ENCODE measurements around the gene DNHD1.

Gene DNHD1

DNA sequence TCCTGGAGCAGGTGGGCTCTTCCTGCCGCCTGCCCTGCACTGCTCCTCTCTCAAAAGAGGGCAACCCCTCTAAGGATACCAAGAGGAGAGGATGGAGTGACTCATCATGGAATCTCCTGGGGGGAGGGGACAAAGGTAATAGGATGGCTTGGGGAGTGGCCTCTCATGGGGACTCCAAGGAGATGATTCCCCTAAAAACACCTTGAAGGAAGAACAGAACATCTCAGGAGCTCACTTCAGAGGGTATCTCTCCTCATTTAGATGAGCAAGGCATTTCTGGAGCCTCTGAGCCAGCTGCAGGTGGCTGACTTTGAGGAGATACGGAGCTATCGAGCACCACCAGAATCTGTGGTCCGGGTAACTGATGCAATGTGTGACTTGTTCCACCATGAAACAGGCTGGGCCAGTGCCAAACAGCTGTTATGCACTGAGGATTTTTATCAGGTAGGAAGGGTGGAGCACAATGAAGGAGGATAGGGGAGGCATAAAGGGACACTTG, 66.1 kb downstream of the DNHD1 start:
- DNase-seq (ENCODE audit: low read depth in 2 of 2) = no peak

DNA sequence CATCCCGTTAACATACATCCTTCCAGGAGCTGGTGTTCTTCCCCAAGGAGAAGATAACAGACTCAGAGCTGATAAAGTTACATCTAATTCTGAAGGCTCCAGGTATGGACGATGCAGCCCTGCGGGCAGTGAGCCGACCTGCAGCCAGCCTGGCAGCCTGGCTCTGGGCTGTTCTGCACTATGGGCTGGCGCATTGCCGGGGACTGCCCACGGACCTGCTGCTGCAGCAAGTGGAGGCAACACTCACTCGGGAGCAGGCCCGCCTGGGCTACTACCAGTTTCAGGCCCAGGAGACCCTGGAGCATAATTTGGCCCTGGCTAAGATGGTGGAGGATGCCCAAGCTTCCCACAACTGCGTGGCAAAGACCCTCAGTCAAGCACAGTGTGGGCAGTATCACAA, 66.6 kb downstream of the DNHD1 start:
- no peak for DNase-seq (ENCODE audit: low read depth in 2 of 2)

DNA sequence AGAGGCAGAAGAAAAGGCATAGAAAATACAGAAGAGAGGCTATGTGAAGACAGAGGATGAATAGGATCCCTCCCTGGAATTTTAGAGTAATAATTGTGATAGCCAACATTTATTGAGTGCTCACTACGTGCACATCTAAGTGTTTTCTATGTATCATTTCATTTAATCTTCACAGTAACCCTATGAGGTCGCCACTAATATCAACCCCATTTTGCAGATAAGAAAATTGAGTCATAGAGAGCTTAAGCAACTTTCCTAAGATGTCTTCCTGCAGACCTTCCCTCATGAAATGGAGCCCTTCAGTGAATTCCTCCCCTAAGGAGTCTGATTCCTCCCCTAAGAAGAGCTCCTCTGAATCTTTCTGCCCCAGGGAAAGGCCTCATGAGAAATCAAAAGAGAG, 68.2 kb downstream of the DNHD1 start:
- DNase-seq (ENCODE audit: low read depth in 2 of 2) = no peak

DNA sequence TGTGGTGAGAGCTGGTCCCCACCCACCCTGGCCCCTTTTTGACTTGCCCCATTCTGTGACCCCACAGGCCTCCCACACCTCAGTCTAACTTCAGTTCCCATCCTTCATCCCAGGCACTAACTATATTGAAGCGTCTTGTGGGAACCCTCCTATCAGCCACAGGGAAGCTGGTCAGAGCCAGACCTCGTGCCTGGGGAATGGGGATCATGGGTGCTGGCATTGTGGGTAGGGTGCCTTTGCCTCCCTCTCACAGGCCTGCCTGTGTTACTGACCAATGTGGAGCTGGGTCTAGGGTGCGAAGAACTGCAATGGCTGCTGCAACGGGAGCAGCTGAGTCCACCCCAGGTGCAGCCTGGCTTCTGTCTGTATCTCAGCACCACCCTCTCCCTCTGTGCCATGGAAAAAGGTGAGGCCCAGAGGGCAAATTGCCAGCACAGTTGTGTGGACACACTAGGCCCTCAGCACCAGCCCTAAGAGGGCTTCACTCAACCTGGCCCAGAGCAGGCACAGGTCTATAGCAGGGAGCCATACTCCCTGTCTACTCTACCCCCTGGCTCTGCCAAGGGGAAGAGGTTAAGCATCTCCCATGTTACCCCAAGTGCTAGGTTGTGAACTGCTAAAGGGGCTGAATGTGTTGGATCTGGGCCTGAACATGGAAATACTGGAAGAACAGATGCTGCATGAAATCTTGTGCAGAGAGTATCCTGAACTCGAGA, 69.1 kb downstream of the DNHD1 start:
- no peak for DNase-seq (ENCODE audit: low read depth in 2 of 2)

DNA sequence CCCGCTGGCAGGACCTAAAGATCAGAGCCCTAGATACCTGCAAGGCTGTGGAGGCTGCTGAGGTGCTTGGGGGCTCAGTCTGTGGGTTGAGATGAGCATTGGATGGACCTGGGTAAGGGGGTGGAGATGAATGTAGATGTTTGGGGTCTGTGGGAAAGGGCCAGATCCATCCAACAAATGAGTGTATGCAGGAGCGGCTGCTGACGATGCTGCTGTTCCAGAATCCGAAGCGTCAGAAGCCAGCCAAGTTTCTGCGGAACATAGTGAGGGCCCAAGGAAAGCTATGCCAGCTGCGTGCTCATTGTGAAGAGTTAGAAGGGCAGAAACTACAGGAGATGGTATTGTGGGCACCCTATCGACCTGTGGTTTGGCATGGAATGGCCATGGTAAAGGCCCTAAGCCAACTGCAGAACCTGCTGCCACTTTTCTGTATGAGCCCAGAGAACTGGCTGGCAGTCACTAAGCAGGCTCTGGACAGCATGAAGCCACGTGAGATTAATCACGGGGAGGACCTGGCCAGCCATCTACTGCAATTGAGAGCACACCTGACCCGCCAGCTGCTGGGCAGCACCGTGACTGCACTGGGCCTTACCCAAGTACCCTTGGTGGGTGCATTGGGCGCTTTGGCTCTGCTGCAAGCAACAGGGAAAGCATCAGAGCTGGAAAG, 69.8 kb downstream of the DNHD1 start:
- no peak for DNase-seq (ENCODE audit: low read depth in 2 of 2)

DNA sequence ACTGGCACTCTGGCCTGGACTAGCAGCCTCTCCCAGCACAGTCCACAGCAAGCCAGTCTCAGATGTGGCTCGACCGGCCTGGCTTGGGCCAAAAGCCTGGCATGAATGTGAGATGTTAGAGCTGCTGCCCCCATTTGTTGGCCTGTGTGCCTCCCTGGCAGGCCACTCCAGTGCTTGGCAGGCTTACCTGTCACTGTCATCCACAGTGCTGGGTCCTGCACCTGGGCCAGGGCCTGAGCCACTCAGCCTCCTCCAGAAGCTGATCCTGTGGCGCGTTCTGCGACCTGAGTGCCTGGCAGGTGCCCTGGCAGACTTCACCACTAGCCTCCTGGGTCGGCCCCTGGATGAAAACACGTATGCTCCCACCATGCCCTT, 70.3 kb downstream of the DNHD1 start:
- DNase-seq (ENCODE audit: low read depth in 2 of 2) = no peak

DNA sequence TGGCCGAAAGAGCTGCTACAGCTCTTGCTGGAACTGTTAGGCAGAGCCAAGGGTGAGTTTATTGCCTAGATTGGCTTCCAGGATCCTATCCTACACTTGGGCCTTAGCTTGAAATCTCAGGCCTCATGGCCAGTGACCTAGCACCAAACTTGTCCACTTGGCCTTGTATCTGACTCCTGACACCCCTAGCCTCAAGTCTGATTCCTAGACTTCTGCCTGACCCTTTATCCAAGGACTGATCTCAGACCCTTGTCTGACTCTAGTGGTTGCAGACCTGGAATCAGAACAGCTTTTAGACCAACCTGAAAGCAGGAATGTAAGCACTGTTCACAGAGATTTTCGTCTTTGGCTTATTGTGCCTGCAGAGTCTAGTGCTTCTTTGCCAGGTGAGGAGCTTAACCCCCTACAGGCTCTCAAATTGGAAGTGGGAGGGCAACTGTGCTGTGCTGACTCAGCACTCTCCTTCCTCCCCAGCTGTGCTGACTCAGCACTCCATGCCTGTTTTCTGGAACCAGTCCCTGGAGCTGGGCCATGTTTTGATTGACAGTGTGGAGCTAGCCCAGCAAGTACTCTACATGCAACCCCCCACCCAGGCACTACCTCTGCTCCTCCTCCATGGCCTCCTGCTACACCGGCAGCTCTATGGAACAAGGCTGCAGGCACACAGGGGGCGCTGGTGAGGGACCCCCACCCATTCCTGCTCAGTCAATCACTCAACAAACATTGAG, 71.3 kb downstream of the DNHD1 start:
- DNase-seq (ENCODE audit: low read depth in 2 of 2) = no peak

DNA sequence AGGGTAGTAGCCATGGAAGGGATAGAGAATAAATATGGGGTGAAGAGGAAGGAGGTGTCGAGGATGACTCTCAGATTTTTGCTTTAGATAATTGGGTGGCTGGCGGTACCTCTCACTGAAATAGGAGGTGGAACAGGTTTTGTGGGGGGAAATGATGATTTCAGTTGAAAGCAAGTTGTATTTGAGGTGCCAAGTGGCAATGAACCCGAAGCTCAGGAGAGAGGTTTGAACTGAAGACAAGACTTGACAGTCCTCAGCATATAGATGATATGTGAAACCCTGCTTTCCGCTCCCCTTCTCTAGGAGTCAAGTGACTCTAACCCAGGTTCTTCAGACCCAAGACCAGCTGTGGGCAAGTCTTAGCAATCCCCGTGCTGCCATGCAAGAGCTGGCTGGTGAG, 72.6 kb downstream of the DNHD1 start:
- no peak for DNase-seq (ENCODE audit: low read depth in 2 of 2)

DNA sequence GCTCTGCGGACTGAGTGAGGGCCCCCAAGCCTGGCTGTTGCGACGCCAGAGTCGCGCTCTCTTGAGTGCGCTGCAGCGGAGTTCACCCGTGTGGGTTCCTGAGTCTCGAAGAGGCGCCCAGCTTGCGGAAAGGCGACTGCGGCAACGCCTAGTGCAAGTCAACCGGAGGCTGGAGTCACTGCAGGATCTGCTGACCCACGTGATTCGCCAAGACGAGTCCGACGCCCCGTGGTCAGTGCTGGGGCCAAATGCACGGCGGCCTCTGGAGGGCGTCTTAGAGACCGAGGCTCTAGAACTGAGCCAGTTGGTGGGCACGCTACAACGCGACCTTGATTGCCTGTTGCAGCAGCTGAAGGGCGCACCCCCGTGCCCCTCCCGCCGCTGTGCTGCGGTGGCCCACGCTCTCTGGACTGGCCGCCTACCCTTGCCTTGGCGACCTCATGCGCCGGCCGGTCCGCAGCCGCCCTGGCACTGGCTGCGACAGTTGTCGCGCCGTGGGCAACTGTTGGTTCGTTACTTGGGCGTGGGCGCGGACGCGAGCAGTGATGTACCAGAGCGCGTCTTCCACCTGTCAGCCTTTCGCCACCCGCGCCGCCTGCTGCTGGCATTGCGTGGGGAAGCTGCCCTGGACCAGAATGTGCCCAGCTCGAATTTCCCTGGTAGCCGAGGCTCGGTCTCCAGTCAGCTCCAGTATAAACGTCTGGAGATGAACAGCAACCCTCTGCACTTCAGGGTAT, 73.8 kb downstream of the DNHD1 start:
- no peak for DNase-seq (ENCODE audit: low read depth in 2 of 2)

DNA sequence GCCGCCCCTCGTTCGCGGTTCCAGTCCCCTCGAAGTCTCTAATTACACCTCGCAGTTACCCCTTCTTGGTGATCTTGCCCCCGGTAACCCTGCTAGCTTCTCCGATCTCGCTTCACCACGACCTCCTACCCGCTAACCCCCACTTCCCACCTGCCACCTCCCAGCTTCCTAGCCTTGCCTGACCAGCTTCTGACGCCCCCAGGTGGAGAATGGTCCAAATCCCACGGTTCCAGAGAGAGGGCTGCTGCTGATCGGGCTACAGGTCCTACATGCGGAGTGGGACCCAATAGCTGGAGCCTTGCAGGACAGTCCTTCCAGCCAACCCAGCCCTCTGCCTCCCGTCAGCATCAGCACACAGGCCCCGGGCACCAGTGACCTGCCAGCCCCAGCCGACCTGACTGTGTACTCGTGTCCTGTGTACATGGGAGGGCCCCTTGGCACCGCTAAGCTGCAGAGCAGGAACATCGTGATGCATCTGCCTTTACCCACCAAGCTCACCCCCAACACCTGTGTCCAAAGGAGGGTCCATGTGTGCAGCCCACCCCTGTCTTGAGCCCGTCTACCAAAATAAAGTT, 74.4 kb downstream of the DNHD1 start:
- DNase-seq (ENCODE audit: low read depth in 2 of 2) = no peak

DNA sequence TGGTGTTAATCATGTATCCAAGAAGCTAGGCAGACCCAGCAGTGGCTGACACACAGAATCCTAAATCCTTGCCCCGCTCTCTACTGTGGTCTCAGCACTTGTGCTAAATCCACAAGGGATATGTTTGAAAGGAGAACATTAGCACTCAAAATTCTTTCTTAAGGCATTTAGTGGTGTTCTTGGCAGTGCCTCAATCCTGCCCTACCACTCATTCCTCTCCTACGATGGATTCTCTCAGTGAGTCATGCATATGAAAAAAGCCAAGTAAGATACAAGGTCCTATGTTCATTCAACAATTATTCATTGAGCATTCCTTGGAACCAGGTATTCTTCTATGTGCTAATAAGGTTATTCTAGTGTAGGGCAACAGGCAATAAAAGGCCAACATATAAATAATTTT, 75.1 kb downstream of the DNHD1 start:
- no peak for DNase-seq (ENCODE audit: low read depth in 2 of 2)

DNA sequence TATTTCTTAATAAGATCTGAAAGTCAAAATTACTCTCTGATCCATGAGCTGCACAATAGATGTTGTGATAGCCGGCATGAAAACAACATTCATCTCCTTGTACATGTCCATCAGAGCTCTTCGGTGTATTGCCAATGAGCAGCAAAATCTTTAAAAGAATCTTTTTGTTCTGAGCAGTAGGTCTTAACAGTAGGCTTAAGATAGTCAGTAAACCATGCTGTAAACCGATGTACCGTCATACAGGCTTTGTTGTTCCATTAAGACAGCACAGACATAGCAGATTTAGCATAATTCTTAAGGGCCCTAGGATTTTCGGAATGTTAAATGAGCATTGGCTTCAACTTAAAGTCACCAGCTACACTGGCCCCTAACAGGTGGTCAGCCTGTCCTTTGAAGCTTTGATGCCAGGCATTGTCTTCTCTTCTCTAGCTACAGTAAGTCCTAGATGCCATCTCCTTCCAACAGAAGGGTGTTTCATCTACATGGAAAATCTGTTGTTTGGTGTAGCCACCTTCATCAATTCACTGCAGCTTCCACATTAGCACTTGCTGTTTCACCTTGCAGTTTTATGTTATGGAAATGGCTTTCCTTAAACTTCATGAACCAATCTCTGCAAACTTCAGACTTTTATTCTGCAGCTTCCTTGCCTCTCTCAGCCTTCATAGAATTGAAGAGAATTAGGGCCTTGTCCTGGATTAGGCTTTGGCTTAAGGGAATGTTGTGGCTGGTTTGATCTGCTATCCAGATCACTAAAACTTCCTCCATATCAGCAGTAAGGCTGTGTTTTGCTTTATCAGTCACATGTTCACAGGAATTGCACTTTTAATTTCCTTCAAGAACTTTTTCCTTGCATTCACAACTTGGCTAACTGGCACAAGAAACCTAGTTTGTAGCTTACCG, 78.0 kb downstream of the DNHD1 start:
- no peak for DNase-seq (ENCODE audit: low read depth in 2 of 2)

DNA sequence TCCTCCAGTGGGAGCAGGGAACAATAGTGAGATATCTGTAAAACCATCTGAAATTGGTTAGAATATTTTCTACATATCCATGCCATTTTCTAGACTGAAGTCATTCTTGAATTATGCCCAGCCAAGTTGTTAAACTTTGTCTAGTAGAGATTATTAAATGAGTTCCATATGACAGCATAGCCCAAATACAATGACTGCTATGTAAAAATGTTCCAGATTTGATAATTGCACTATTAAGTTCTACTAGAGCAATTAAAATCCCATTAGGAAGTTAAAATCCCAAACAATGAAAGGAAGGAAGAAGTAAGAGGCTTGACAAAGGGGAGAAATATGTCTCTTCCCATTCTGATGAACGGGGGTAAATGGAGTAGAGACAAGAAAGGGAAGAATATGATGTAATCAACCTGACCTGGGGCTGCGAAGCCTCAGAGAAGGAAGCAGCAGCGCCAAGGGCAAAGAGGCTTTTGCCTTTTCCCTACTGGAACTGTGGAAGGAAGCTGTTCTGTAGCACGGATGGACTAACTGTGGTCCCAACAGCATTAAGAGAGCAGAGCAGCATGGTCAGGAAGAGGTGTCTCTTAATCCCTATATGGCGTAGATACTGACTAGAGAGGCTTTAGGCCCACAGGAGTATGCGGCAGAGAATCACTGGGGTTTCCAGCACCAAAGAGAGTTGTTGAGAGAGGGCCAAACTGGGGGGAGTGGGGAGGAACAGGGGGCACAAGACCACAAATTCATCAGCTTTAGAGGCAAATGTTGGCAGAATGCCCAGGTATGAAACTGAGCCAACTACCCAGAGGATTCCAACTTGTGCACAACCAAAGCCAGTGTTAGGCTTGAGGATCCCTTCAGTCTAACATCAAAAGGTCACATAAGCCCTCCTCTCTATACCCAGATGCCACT, 79.6 kb downstream of the DNHD1 start:
- no peak for DNase-seq (ENCODE audit: low read depth in 2 of 2)

DNA sequence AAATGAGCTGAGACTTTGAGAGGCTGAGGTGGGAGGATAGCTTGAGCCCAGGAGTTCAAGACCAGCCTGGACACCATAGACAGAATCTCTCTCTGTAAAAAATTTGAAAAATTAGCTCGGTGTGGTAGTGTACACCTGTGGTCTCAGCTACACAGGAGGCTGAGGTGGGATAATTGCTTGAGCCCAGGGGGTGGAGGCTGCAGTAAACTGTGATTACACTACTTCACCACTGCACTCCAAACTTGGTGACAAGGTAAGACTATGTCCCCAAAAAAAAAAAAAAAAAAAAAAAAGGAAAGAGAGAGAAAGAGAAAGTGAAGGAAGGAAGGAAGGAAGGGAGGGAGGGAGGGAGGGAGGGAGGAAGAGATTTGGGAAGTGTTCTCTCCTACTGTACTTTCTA, 81.1 kb downstream of the DNHD1 start:
- no peak for DNase-seq (ENCODE audit: low read depth in 2 of 2)

DNA sequence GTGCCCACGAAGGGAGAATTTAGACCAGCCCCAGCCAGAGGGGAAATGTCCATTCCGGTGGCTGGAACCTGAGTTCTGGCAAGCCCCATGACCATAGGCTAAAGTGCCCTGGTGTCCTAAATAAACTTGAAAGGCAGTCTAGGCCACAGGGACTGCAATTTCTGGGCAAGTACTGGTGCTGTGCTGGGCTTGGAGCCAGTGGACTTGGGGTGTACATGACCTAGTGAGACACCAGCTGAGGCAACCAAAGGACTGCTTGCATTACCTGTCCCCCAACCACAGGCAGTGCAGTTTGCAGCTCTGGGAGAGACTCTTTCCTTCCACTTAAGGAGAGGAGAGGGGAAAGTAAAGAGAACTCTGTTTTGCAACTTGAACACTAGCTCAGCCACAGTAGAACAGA, 82.6 kb downstream of the DNHD1 start:
- no peak for DNase-seq (ENCODE audit: low read depth in 2 of 2)

DNA sequence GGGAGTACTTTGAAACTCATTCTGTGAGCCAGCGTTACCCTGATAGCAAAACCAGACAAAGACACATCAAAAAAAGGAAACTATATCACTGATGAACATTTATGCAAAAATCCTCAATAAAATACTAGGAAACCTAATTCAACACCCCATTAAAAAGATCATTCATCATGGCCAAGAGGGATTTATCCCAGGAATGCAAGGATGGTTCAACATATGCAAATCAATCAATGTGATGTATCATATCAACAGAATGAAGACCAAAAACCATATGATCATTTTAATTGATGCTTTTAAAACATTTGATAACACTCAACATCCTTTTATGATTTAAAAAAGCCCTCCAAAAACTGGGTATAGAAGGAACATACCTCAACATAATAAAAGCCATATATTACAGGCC, 86.5 kb downstream of the DNHD1 start:
- DNase-seq (ENCODE audit: low read depth in 2 of 2) = no peak

DNA sequence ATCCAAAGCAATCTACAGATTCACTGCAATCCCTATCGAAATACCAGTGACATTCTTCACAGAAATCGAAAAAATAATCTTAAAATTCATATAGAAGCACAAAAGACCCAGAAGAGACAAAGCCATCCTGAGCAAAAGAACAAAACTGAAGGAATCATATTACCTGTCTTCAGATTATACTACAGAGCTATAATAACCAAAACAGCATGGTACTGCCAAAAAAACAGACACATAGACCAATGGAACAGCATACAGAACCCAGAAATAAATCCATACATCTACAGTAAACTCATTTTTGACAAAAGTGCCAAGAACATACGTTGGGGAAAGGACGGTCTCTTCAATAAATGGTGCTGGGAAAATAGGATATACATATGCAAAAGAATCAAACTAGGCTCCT, 87.4 kb downstream of the DNHD1 start:
- no peak for DNase-seq (ENCODE audit: low read depth in 2 of 2)

DNA sequence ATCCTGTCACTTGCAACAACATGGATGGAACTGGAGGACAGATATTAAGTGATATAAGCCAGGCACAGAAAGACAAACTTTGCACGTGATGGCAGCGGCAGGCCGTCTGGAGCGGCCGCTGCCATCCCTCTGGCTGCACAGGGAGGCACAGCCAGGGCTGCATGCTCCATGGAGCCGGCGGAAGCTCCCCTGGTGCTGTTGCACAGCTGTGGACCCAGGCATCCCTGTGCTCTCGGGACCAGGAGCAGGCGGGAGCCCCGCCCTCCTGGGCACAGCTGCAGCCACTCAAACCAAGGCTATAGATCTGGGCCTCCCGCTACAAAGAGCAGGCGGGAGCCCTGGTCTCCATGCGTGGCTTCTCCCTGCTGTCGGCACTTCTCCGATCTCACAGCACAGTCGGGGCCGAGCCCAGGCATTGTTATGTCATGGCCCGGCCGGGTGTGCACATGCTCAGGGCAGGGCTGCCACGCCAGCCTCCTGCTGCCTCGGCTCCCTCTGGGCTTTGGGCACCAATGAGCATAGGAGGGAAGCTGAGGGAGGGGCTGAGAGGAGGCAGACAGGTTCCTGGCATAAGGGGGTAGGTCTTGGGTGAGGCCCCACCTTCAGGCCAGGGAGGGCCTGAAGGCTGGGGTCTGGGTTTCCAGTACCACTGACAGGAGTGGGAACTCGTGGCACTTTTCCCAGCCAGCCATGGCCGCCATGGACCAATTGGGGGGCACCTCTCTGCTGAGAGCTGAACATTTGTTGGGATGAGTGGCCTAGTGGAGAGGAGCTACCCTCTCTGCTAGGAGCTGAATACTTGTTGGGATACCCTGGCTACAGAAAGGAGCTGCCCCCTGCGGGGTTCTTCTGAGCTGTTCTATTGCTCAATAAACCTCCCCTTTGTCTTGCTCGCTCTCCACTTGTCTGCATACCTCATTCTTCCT, 89.6 kb downstream of the DNHD1 start:
- DNase-seq (ENCODE audit: low read depth in 2 of 2) = no peak

All from activated CD8-positive, alpha-beta memory T cell treated with anti-CD3 and anti-CD28 coated beads for 4 hours (primary cell).